HL-60/S4 treated with retinoic acid at 250 ng/mL for 4 days and 3 days (cell line): ENCODE data around the gene LRRC61.

Source experiments
- in situ Hi-C: fragments of 300-500 bp; cut with MboI; formaldehyde crosslinking; loops from 2 replicates; pipeline ENCODE4 v1.7.0; 2022; ENCODE audit warnings: low sequenced_read_pairs

Gene LRRC61

DNA sequence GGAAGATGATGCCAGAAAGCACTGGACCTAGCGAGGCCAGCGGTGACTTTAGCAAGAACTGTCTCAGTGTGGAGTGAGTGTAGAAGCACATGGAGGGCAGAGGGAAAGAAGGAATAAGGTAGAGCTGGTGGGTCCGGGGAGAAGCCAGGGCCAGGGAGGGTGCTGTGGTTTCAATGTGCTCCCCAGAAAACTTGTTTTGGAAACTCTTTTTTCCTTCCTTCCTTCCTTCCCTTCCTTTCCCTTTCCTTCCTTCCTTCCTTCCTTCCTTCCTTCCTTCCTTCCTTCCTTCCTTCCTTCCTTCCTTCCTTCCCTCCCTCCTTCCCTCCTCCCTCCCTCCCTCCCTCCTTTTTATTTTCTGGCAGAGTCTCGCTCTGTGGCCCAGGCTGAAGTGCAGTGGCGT is 23.8 kb downstream of the LRRC61 start:
- in situ Hi-C loops, result no loop called here

DNA sequence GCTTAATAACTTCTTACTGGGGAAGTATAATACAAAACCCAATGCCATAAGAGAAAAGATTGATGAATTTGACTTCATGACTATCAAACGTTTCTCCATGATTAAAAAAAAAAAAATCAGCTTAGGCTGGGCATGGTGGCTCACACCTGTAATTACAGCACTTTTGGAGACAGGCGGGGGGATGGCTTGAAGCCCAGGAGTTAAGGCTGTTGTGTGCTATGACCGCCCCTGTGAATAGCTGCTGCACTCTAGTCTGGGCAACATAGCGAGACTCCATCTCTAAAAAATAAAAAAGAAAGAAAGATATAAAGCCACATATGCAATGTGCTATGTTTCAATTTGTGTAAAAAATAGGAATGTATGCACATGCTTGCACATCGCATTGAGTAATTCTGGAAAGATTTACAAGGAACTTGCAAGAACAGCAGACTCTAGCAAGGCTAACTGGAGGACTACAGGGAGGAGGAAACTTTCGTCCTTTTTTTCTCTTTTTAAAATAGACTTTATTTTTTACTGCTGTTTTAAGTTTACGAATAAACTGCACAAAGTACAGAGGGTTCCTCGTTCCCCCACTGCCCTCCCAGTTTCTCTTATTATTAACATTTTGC is 28.5 kb downstream of the LRRC61 start:
- in situ Hi-C loops, result no loop called here

DNA sequence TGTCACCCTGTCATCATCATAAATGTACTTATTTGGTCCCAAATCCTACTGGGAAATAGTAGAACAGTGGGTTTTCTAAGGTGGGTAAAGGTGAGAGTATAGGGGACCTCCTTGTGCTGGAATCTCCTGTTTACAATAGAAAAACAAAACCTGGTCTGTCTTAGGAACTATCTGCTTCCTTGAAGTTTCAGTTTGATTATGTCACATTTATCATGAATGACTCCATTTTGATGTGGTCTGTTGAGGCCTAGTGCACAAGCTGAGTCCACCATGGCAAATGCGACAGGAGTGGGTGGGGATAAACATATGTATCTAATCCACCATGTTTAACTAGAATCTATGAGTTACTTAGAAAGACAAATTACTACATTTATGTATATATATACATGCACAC is 32.5 kb downstream of the LRRC61 start:
- in situ Hi-C loops, result no loop called here

DNA sequence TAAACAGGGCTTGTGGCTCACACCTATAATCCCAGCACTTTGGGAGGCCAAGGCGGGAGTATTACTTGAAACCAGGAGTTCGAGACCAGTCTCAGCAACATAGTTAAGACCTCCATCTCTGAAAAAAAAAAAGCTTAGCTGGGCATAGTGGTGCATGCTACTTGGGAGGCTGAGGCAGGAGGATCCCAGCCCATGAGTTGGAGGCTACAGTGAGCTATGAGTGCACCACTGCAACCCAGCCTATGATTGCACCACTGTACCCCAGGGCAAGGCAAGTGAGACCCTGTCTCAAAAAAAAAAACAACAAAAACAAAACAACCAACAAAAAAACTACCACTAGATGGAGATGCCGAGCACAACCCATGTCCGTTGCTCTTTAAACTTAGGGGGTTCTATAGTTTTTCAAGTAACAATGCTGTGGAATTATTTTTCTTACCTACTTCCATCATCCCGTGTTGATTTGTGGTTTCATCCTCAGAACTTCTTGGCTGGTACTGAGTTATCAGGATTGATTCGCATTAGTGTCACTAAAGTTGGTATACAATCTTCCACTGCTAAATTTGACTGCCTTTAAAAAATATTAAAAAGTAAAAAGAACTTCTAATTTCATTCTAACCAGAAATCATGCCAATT is 33.2 kb downstream of the LRRC61 start:
- in situ Hi-C loops, result no loop called here

DNA sequence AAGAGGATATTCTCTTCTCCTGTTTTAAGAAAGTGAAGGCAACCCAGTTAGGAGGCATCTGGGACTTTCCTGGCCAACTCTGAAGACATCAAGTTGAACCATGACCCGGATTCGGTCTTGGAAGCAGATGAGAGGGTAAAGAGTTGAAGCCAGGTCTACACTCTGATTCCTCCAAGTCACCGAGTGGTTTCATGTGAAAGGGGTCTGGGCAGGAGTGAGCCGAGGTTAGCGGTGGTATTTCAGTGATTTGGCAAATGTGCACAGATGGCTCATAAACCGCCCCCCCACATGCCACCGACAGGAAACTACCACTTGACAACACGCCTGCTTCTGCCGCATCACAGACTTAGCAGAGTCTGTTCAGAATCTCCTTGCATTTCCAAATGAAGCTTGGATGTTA is 34.1 kb downstream of the LRRC61 start:
- in situ Hi-C loops, result no loop called here

DNA sequence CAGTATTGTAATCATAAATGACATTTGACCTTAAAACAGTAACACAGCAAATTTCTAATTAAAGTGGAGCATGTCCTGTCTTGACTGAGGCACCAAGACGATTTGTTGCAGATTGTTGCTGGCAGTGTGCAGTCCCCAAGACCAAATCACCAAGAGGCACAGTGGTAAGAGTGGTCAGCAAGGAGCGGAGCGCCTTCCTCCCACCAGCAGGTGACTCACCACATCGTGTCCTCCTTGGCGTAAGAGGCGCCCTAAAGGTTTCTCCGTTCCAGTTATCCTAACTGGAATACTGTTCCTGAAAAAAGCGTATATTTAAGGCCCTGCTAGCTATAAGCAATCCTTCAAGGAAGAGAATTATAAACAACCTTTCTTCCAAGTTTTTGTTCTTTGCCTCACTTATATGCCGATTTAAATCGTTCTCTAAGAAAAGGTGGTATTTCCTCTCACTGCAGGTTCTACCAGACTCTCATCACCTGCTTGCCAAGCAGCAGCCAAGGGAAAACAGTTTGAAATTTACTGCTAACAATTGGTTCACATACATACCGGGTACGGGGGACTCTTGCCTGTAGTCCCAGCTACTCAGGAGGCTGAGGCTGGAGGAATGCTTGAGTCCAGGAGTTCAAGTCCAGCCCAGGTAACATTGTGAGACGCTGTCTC is 34.7 kb downstream of the LRRC61 start:
- in situ Hi-C loops, result no loop called here

DNA sequence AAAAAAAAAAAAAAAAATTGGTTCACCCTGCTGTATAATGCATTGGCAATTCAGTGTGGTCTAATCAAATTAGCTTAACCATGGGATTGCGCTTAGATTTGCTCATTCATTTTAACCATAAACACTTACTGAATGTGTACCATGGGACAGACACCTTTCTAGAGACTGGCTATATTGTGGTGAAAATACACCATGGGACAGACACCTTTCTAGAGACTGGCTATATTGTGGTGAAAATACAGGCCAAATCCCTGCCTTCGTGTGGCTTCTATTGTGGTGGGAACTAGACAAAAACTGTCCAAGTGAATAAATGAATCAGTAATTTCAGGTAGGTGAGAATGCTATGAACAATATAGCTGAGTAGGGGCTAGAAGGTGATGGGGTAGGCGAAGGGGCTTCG is 35.3 kb downstream of the LRRC61 start:
- in situ Hi-C loops, result no loop called here

DNA sequence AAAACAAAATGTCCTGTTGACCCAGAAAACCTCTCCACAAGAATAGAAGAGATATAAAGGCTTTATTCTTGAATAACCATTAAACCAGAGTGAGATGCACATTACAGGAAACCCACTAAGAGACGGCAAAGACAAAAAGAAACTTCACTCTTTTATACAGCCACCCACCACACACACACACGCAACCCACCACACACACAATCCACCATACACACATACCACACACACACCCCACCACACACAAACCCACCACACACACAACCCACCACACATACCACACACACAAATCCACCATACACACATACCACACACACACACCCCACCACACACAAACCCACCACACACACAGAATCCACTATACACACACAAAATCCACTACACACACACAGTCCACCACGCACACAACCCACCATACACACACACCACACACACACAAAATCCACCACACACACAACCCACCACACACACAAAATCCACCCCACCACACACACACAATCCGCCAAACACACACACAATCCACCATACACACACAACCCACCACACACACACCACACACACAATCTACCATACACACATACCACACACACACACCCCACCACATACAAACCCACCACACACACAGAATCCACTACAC is 36.0 kb downstream of the LRRC61 start:
- in situ Hi-C loops, result no loop called here

DNA sequence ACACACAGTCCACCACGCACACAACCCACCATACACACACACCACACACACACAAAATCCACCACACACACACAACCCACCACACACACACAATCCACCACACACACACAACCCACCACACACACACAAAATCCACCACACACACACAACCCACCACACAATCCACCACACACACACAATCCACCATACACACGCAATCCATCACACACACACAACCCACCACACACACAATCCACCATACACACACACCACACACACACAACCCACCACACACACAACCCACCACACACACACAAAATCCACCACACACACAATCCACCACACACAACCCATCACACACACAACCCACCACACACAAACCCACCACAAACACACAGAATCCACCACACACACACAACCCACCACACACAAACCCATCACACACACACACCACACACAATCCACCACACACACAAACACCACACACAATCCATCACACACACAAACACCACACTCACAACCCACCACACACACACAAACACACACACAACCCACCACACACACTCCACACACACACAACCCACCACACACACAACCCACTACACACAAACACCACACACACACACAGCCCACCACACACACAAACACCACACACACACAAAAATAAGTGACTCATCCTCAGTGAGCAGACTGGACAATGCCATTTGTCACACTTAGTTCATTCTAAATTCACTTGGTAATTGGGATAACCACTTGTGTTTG is 36.6 kb downstream of the LRRC61 start:
- in situ Hi-C loops, result no loop called here

DNA sequence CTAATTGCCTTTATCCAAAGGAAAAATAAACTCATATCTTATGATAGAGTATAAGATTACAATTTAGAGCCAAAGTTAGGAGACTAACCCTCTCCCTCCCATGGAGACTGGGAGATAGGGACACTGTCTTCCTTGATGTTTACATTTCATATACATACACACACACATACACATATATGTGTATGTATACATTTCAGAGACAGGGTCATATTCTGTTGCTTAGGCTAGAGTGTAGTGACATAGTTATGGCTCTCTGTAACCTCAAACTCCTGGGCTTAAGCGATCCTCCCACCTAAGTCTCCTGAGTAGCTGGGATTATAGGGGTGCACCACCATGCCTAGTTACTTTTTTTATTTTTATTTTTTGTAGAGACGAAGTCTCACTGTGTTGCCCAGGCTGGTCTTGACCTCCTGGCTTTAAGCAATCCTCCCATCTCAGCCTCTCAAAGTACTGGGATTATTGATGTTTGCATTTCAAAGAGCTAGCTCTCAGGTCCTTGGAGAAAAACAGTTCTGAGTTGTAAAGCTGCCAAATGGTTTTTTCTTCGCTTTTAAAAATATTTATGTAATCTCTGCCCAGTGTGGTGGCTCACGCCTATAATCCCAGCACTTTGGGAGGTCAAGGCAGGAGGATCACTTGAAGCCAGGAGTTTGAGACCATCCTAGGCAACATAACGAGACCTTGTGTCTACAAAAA is 37.4 kb downstream of the LRRC61 start:
- in situ Hi-C loops, result no loop called here

DNA sequence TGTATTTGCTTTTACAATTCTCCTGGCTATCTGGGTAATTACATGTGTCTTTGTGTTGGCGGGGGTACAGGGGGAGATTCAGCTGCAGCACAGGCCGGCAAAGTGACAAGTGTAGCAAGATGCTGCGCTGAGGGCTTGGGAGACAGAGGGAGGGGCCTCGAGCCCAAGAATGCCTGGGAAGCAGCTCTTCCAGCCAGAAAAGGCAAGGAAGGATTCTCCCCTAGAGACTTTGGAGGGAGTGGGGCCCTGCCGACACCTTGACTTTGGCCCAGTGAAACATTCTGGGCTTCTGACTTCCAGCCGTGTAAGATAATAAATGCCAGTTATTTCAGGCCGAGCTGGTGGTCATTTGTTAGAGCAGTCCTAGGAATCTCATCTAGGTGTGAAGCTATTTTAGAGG is 38.2 kb downstream of the LRRC61 start:
- in situ Hi-C loops, result no loop called here

DNA sequence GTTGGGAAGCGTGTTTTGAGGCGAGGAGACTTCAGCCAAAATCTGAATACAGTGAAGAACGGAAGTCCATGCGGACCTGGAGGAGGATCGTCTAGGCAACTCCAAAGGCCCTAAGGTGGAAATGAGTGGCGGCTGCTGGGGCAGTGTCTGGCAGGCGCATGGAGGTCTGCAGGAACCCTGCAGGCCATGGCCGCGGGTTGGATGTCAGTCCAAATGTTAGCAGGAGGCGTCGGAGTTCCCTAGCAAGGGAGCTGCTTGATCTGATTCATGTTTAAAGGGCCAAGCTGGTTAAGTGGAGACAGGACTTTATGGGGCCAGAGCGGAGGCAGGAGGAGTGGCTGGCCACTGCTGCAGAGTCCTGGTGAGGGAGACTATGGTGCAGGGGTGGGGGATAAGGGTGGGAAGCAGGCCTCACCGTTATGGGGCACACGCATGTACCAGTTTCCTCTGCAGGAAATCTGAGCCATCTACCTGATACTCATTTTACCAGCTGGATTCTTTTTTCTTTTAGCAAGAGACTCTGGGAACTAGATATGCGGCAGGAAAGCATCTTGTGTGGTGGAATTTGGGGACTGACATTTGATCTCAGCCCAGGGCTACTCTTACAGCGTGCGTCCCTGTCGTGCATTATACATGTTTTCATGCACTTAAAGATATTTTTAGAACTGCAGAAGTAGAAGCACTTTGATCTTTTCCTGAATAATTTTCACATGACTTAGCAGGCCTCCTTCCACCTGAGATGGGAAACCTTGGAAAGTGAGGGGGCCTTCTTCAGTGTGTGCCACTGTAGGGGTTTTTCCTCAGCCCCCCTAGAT is 38.9 kb downstream of the LRRC61 start:
- in situ Hi-C loops, result no loop called here

DNA sequence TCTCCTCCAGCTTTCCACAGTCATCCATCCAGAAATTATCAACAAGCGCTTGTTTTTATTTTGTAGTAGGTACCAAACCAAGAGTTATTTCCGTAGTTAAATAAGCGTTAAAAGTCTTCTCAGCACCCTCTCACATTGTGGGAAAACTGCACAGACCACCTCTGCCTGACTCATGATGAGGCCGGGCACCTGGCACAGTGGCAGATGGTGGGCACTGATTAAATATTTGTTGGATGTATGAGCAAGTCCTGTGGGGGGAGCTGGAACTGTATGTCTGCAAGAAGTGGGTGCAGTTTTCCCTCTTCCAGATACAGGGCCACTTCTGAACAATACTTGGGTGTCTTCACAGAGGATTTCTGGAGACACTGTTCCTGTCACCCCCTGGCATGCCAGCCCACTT is 40.2 kb downstream of the LRRC61 start:
- in situ Hi-C loops, result no loop called here

DNA sequence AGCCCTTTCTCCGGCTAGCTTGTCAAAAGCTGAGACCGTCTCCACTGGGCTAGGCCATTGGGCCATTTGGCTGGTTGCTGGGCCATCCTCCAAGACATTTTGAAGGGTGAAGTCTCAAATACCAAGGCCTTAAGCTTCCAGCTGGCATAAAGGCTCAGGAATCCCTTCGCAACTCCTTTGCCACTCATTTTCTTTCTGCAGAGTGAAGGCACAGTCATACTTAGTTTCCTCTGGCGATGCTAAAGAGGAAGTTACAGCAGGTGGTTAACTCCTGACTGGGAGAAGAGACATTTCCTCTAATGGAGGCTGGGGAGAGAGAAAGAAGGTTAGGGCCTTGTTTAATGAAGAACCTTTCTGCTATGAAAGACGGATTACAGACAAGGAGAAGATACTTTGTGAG is 40.7 kb downstream of the LRRC61 start:
- in situ Hi-C loops, result no loop called here

DNA sequence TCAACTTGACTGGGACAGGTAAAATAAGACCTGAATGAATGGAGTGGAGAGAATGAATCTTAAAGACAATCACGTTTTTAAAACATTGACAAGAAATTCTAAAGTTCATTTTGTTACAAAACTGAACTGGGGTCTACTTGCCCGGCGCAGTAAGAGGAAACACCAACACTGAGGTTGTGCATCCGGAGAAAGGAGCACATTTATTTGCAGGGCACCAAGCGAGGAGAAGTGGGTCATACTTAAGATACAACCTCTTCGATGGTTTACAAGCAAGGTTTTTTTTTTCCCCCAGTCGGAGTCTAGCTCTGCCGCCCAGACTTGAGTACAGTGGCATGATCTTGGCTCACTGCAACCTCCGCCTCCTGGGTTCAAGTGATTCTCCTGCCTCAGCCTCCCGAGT is 42.0 kb downstream of the LRRC61 start:
- in situ Hi-C loops, result no loop called here

DNA sequence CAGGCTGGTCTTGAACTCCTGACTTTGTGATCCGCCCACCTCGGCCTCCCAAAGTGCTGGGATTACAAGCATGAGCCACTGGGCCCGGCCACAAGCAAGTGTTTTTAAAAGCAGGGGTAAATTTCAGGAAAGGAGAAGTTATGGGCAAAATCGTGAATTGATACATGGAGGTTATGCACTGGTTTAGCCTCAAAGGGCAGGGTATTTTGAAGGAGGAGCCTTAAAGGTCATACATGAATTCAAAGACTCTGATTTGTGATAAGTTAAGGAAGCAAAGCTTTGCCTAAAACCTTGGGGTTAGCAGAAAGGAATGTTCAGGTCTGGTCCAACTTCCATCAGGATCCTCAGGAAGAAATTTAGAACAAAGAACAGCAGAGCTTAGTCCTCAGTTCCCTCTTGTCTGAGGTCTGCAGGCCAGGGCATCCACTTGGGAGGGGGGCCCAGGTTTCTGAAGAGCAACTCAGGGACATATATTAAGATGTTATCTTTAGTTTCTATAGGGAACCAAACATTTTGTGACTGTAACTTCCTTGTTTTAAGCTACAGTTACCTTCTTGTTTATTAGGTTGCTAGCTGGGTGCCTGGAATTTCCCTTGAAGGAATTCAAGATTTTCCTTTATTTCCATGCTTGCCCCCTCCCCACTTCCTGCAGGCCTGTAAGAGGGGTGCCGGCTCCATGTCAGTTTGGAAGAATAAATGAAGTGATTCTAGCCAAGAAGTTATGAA is 42.7 kb downstream of the LRRC61 start:
- in situ Hi-C loops, result no loop called here

DNA sequence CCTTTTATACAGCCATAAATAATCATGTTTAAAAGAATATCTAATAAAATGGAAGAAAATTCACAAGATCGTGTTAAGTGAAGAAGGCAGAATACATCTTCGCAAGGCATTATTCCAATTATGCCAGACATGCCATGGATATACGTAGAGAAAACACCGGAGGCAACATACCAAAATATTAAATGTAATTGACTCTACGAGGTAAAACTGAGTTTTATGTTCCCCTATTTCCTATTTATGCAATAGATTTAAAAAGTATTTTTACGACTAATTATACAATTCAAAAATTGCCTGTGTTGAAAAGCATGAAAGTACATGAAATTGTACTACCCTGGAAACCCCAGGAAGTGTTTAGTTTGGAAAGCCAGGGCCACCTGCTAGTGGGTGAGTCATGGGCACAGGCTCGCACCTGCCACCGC is 44.5 kb downstream of the LRRC61 start:
- in situ Hi-C loops, result no loop called here

DNA sequence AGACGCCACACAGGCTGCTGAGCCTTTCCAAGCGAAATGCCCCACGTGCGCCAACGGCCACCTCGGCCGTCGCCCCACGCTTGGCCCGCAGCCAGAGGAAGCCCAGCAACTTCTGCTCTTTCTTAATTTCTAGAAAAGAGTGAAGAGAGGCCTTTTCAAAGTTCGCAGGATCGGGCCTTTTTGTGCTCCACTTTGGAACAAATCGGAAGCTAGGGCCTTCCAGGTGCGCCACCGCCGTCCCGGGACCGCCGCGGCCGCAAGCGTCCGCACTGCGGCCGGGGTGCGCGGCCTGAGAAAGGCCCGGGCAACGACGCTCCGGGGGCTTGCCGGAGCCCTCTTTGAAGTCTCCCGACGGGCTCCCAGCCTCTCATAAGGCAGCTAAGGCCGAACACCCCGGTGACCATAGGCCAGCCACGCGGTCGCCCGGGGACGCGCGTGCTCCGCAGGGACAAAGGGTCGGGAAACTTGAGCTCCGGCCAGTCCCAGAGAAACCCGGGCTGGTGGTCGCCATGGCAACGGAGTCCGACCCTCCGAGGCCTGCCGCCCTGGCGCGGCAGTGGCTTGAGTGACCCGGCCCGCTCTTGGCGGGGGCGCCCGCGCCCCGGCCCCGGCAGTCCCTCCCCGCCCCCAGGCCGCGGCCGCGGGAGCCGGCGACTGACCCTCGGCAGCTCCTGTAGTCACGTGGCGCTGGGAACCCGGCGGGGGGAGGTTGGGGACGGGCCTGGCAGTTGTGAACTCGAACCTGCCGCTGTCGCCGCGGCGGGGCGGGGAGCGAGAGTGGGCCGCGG is 45.1 kb downstream of the LRRC61 start, which contains the start of gene REPIN1:
Gene REPIN1 (plus strand): TSS at position 727 of the 788 bp plus-strand sequence. CDS start 890 bp downstream, outside the sequence.
- in situ Hi-C loops, result no loop called here
